Gastroesophageal sphincter (tissue), 2 donors: ENCODE measurements around the gene PTPN3.

ENCODE experiments used
- POLR2A ChIP-seq, 2 donors: fragments of 450-650 bp; IDR thresholded peaks; one replicate each; pipeline ENCODE4 v1.6.1; 2017; ENCODE audit warnings: antibody characterized with exemption in 2 of 2, mild to moderate bottlenecking in 2 of 2, moderate library complexity in 1 of 2
- POLR2AphosphoS5 ChIP-seq: sonication (generic); formaldehyde crosslinking; IDR thresholded peaks from one replicate; pipeline ENCODE4 v1.6.1; 2017; ENCODE audit warnings: antibody characterized with exemption

- TF ChIP-seq POLR2AphosphoS5 = no peak
- TF ChIP-seq POLR2A (IDR thresholded peaks at IDR 0.05) = no peak
Measured at GRCh38 chr9:109534151-109534550, 36.0 kb upstream of the PTPN3 start.
